Measurements from ENCODE around the gene AFDN. TPM values are rescaled to one million over a fixed set of nuclear protein-coding genes. Genes with fewer than 3 reads are reported as not detected.

AFDN gene
- total RNA-seq, 1 experiment from 2014 or later = 182 TPM

- no peak for TF ChIP-seq AR (CRISPR knock-in tag; IDR thresholded peaks at IDR 0.05)
Observed at GRCh38 chr6:167797476-167798265, 29.0 kb upstream of the AFDN start (continued).

GRCh38 chr6:167798453-167798852 lies 28.3 kb upstream of the AFDN start:
- ATAC-seq = no peak
- Mint-ChIP-seq H3K27ac (no peak overlapping the region), H3K4me1 (peaks cover 36% of the 10 kb centered on the region), H3K4me3 (no peak overlapping the region), H3K27me3 (ENCODE audit: low read depth) (no peaks in the 10 kb centered on the region; the same call in 1 of the 2 replicates), H3K36me3 (no peaks in the 10 kb centered on the region), H3K9me3 (no peaks in the 10 kb centered on the region)
- no peak for DNase-seq (ENCODE audit: low spot score)
- TF ChIP-seq ZNF317 (CRISPR knock-in tag; IDR thresholded peaks at IDR 0.05; ENCODE audit: borderline replicate concordance, low read depth) (no peak), AFF4 (CRISPR knock-in tag; IDR thresholded peaks at IDR 0.05; ENCODE audit: borderline replicate concordance) (no peak), NFYB (CRISPR knock-in tag; conservative IDR thresholded peaks at IDR 0.05; ENCODE audit: low read depth) (no peak), FOXP4 (CRISPR knock-in tag; IDR thresholded peaks at IDR 0.05) (no peak), OVOL2 (CRISPR knock-in tag; IDR thresholded peaks at IDR 0.05; ENCODE audit: borderline replicate concordance) (no peak), USF1 (CRISPR knock-in tag; IDR thresholded peaks at IDR 0.05) (no peak), ZNF232 (CRISPR knock-in tag; IDR thresholded peaks at IDR 0.05) (no peak), PREB (CRISPR knock-in tag; IDR thresholded peaks at IDR 0.05; ENCODE audit: borderline replicate concordance) (no peak), ZMAT4 (CRISPR knock-in tag; IDR thresholded peaks at IDR 0.05) (no peak), IRF2 (CRISPR knock-in tag; IDR thresholded peaks at IDR 0.05; ENCODE audit: borderline replicate concordance, low read depth) (no peak), TEAD4 (CRISPR knock-in tag; IDR thresholded peaks at IDR 0.05) (no peak), ZBTB21 (CRISPR knock-in tag; IDR thresholded peaks at IDR 0.05; ENCODE audit: borderline replicate concordance) (no peak), AR (CRISPR knock-in tag; IDR thresholded peaks at IDR 0.05) (no peak), FOXK1 (CRISPR knock-in tag; IDR thresholded peaks at IDR 0.05) (no peak)
- CTCF ChIA-PET = no interaction called here
- POLR2A ChIA-PET = no interaction called here
